Liver (tissue), 9 donors: Measurements from ENCODE around the gene NTM. TPM values are rescaled to one million over a fixed set of nuclear protein-coding genes. Genes with fewer than 3 reads are reported as not detected.

Source experiments
- DNase-seq: peaks from one replicate; pipeline ENCODE4 v3.0.0-alpha.2; 2017; ENCODE audit warnings: low spot score
- H3K27ac ChIP-seq, 2 donors: one replicate each; pipeline ENCODE4 v1.7.0; 2013; ENCODE audit warnings: inconsistent platforms in 2 of 2, low read length in 2 of 2, control low read depth in 1 of 2, low read depth in 1 of 2, mild to moderate bottlenecking in 1 of 2
- H3K27me3 ChIP-seq, 4 donors: one replicate each; pipeline versions ENCODE4 v1.6.1 to v1.7.0; 2013; ENCODE audit warnings: low read length in 3 of 4, inconsistent platforms in 1 of 4, mild to moderate bottlenecking in 1 of 4, moderate library complexity in 1 of 4; ENCODE audit not compliant: control insufficient read depth in 4 of 4, insufficient read depth in 4 of 4
- H3K36me3 ChIP-seq, 4 donors: one replicate each; pipeline versions ENCODE4 v1.6.1 to v1.7.0; 2013; ENCODE audit warnings: low read length in 3 of 4, mild to moderate bottlenecking in 3 of 4, low read depth in 1 of 4, moderate library complexity in 1 of 4; ENCODE audit not compliant: control insufficient read depth in 4 of 4, insufficient read depth in 3 of 4
- H3K4me1 ChIP-seq, 4 donors: one replicate each; pipeline versions ENCODE4 v1.6.1 to v1.7.0; 2013; ENCODE audit warnings: low read length in 3 of 4, mild to moderate bottlenecking in 3 of 4, moderate library complexity in 1 of 4; ENCODE audit not compliant: control insufficient read depth in 4 of 4, insufficient read depth in 4 of 4
- H3K4me3 ChIP-seq, 3 donors: one replicate each; pipeline versions ENCODE4 v1.6.1 to v1.7.0; 2013; ENCODE audit warnings: low read length in 3 of 3, control low read depth in 1 of 3, low read depth in 1 of 3, mild to moderate bottlenecking in 1 of 3
- H3K9ac ChIP-seq, 2 donors: one replicate each; pipeline ENCODE4 v1.7.0; 2013; ENCODE audit warnings: low read length in 2 of 2, mild to moderate bottlenecking in 2 of 2, moderate library complexity in 2 of 2, control low read depth in 1 of 2, low read depth in 1 of 2
- H3K9me3 ChIP-seq, 4 donors: one replicate each; pipeline versions ENCODE4 v1.6.1 to v1.7.0; 2013; ENCODE audit warnings: low read length in 3 of 4; ENCODE audit not compliant: control insufficient read depth in 4 of 4
- CTCF ChIP-seq: fragments of 150-350 bp; IDR thresholded peaks from 2 replicates; pipeline ENCODE4 v1.5.1; 2017; ENCODE audit warnings: improper control_type of control experiment, low read depth, low read length; ENCODE audit not compliant: missing input control
- FOXA1 ChIP-seq: IDR thresholded peaks from 2 replicates; pipeline ENCODE4 v1.6.1; 2016; ENCODE audit warnings: antibody characterized with exemption
- FOXA2 ChIP-seq: IDR thresholded peaks from 2 replicates; pipeline ENCODE4 v1.6.1; 2016; ENCODE audit warnings: antibody characterized with exemption
- GABPA ChIP-seq, 2 donors: IDR thresholded peaks in 1 of 2; conservative IDR thresholded peaks in 1 of 2; 2 replicates each; pipeline ENCODE4 v1.6.1; 2016; ENCODE audit warnings: antibody characterized with exemption in 2 of 2, mild to moderate bottlenecking in 1 of 2, moderate library complexity in 1 of 2
- HNF4A ChIP-seq, 2 donors: conservative IDR thresholded peaks; 2 replicates each; pipeline ENCODE4 v1.6.1; 2016; ENCODE audit warnings: antibody characterized with exemption in 2 of 2, mild to moderate bottlenecking in 2 of 2
- NR2F2 ChIP-seq: IDR thresholded peaks from 2 replicates; pipeline ENCODE4 v1.6.1; 2016; ENCODE audit warnings: antibody characterized with exemption
- RAD21 ChIP-seq, 2 donors: IDR thresholded peaks; 2 replicates each; pipeline ENCODE4 v1.6.1; 2016; ENCODE audit warnings: antibody characterized with exemption in 2 of 2, mild to moderate bottlenecking in 2 of 2
- REST ChIP-seq: IDR thresholded peaks from 2 replicates; pipeline ENCODE4 v1.6.1; 2016; ENCODE audit warnings: antibody characterized with exemption, mild to moderate bottlenecking
- RXRA ChIP-seq, 2 donors: IDR thresholded peaks; 2 replicates each; pipeline ENCODE4 v1.6.1; 2017 to 2018; ENCODE audit warnings: antibody characterized with exemption in 2 of 2, mild to moderate bottlenecking in 1 of 2
- SP1 ChIP-seq: IDR thresholded peaks from 2 replicates; pipeline ENCODE4 v1.6.1; 2018; ENCODE audit warnings: antibody characterized with exemption, mild to moderate bottlenecking
- TAF1 ChIP-seq: conservative IDR thresholded peaks from 2 replicates; pipeline ENCODE4 v1.6.1; 2016; ENCODE audit warnings: antibody characterized with exemption, mild to moderate bottlenecking
- YY1 ChIP-seq: IDR thresholded peaks from 2 replicates; pipeline ENCODE4 v1.6.1; 2016; ENCODE audit warnings: antibody characterized with exemption, mild to moderate bottlenecking
- ZBTB33 ChIP-seq: IDR thresholded peaks from 2 replicates; pipeline ENCODE4 v1.6.1; 2016; ENCODE audit warnings: antibody characterized with exemption
- WGBS: extraction: QIAGEN DNeasy Blood & Tissue Kit; methylation state at CpG from one replicate; pipeline ENCODE4 v1.1.7; 2013; 5-methylcytosine and 5-hydroxymethylcytosine counted together
- polyA plus RNA-seq, 2 donors: library from polyadenylated mRNA; stranded (reverse) in 1 of 2; unstranded in 1 of 2; fragments of 200-250 nt in 1 of 2; fragments of >200 nt in 1 of 2; fragmentation: Nextera tagmentation in 1 of 2; extraction: Ambion mirVana in 1 of 2; gene quantifications; one replicate each; pipeline versions ENCODE4 v1.2.1 to v1.2.3, GENCODE V29; 2013 to 2015
- total RNA-seq, 2 donors: library from RNA; depleted of rRNA; stranded (reverse); fragments of >200 nt; gene quantifications; one replicate each; pipeline ENCODE4 v1.2.3, GENCODE V29; 2014
- donor health status: healthy.
- donor health status: healthy.
- donor health status: healthy.
- donor health status: healthy.
- donor health status: healthy.

The NTM gene
- total and polyA plus RNA-seq, 4 donors, result 0.08 to 1.1 (median 0.08) TPM; not detected in 1

- no peak for DNase-seq
- Histone ChIP-seq H3K4me3 (no peak overlapping the region), H3K27ac (no peak overlapping the region), H3K9me3 (no peaks in the 10 kb centered on the region), H3K4me1 (no peaks in the 10 kb centered on the region), H3K36me3 (no peaks in the 10 kb centered on the region), H3K9ac (no peak overlapping the region), H3K27me3 (peaks cover 0 to 8% (median 0%) of the 10 kb centered on the region in 4 donors)
- 90% methylated on average over 3 of the region's 3 CpGs for WGBS
- TF ChIP-seq CTCF (no peak), FOXA2 (no peak), YY1 (no peak), FOXA1 (no peak), ZBTB33 (no peak), NR2F2 (no peak), SP1 (no peak), GABPA (IDR thresholded peaks at IDR 0.05 in 1 of 2, conservative IDR thresholded peaks at IDR 0.05 in 1 of 2) (no peak), TAF1 (no peak)
Measured at GRCh38 chr11:132052904-132053303, 682.5 kb downstream of the NTM start.

- Histone ChIP-seq H3K9ac (no peak overlapping the region), H3K4me1 (no peaks in the 10 kb centered on the region), H3K36me3 (no peaks in the 10 kb centered on the region), H3K4me3 (no peak overlapping the region), H3K27ac (no peak overlapping the region), H3K27me3 (peaks cover 0 to 10% (median 0%) of the 10 kb centered on the region in 4 donors), H3K9me3 (no peaks in the 10 kb centered on the region)
- DNase-seq, result no peak
- WGBS, result 24% methylated on average over 1 of the region's 1 CpG
- no peak for TF ChIP-seq HNF4A (conservative IDR thresholded peaks at IDR 0.05)
- TF ChIP-seq FOXA1, result no peak
- TF ChIP-seq SP1, result no peak
- no peak for TF ChIP-seq CTCF
- no peak for TF ChIP-seq RXRA (IDR thresholded peaks at IDR 0.05)
- no peak for TF ChIP-seq GABPA (IDR thresholded peaks at IDR 0.05 in 1 of 2, conservative IDR thresholded peaks at IDR 0.05 in 1 of 2)
- no peak for TF ChIP-seq RAD21 (IDR thresholded peaks at IDR 0.05)
- TF ChIP-seq REST, result no peak
- TF ChIP-seq TAF1, result no peak
- TF ChIP-seq YY1, result no peak
- no peak for TF ChIP-seq FOXA2
Measured at GRCh38 chr11:132054822-132055221, 684.4 kb downstream of the NTM start.
